ENCODE data around the gene AFF3. TPM values are rescaled to one million over a fixed set of nuclear protein-coding genes. Genes with fewer than 3 reads are reported as not detected.

Gene AFF3
- total RNA-seq (2014; rRNA removed; shearing (Covaris generic)) = 2.8 and 4.2 TPM in 2 replicates
- polyA plus RNA-seq (2015; cell fraction: cytosol; rRNA removed) = 5.6 and 9.1 TPM in 2 replicates
- 3.8 and 4.6 TPM in 2 replicates for polyA plus RNA-seq (2015; cell fraction: nucleus; rRNA removed)

GRCh38 chr2:100142393-100142792 lies at the start of gene AFF3:
Gene AFF3 (minus strand): TSS chr2:100142590. CDS start chr2:100104454, 38,136 bp downstream.
- in situ Hi-C loops (cut with HindIII; ENCODE audit: low pct_unique_long_range_greater_than_20kb, low sequenced_read_pairs) = no loop called here
- DNase-seq (ENCODE audit: low read depth, low spot score) = no peak

- in situ Hi-C loops (cut with HindIII; ENCODE audit: low pct_unique_long_range_greater_than_20kb, low sequenced_read_pairs) = no loop called here
- DNase-seq (ENCODE audit: low read depth, low spot score) = no peak
These were observed 47.0 kb upstream of the AFF3 start for GRCh38 chr2:100189387-100189786.

DNA sequence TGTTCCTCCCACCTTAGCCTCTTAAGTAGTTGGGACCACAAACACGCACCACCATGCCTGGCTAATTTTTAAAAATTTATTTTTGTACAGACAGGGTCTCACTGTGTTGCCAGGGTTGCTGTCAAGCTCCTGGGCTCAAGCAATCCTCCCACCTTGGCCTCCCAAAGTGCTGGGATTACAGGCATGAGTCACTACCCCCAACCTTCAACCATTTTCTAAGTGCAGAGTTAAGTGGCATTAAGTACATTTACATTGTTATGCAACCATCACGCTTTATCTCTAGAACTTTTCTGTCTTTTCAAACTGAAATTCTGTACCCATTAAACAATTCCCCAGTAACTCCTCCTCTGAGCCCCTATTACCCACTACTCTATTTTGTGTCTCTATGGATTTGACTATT lies 45.9 kb upstream of the AFF3 start:
- DNase-seq (ENCODE audit: low read depth, low spot score) = no peak
- in situ Hi-C loops (cut with HindIII; ENCODE audit: low pct_unique_long_range_greater_than_20kb, low sequenced_read_pairs) = no loop called here

DNA sequence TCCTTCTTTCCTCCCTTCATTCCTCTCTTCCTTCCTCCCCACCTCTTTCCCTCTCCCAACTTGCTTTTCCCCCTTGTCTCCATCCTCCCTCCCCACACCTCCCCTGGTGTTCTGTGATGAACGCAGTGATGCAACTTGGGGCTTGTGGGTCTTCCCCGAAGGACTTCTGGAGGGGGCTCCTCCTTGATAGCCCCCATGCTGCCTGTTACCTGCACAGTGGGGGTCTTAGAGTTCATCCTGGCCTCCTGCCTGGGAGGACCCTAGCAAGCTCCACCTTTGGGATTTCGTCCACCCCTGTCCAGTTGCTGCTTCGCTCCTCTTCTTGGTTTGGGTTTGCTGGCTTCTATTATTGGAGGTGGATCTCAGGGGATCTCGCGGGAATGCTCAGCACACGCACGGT lies 43.7 kb upstream of the AFF3 start:
- no peak for DNase-seq (ENCODE audit: low read depth, low spot score)
- in situ Hi-C loops (cut with HindIII; ENCODE audit: low pct_unique_long_range_greater_than_20kb, low sequenced_read_pairs) = no loop called here

- in situ Hi-C loops (cut with HindIII; ENCODE audit: low pct_unique_long_range_greater_than_20kb, low sequenced_read_pairs) = no loop called here
- no peak for DNase-seq (ENCODE audit: low read depth, low spot score)
These were observed 43.1 kb upstream of the AFF3 start for GRCh38 chr2:100185516-100185915.

GRCh38 chr2:100185105-100185504 lies 42.7 kb upstream of the AFF3 start:
- DNase-seq (ENCODE audit: low read depth, low spot score) = no peak
- in situ Hi-C loops (cut with HindIII; ENCODE audit: low pct_unique_long_range_greater_than_20kb, low sequenced_read_pairs) = no loop called here

DNA sequence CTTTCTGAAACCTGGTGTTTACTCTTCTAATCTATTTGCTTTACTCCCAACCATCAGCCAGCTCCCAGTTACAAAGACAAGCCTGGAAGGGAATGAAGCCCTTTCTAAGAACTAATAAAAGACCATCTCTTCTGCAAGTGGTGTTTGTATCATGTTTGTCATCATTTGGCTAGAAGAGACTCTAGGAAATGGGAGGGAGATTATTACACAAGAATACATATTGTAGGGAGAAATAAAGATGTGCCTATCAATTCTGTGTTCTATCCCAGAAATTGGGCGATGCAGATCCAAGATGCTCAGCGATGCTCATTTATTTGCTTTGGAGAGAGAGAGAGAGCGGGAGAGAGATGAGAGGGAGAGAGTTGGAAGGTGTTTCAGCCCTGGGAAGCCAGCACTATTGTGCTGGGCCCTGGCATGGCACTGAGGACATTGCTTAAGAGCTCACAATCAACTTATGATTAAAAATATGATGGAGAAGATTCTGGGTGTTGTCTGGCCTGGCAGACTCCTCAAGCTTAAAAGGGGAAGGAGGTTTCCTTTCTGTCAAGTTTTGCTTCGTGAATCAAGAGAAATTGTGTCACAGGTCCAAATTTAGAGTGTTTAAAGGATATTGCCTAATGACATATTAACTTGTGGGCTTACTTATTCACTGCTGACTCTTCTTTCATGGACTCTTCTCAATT lies 41.8 kb upstream of the AFF3 start:
- DNase-seq (ENCODE audit: low read depth, low spot score) = no peak
- in situ Hi-C loops (cut with HindIII; ENCODE audit: low pct_unique_long_range_greater_than_20kb, low sequenced_read_pairs) = no loop called here

- DNase-seq (ENCODE audit: low read depth, low spot score) = no peak
- in situ Hi-C loops (cut with HindIII; ENCODE audit: low pct_unique_long_range_greater_than_20kb, low sequenced_read_pairs) = no loop called here
These were observed 40.3 kb upstream of the AFF3 start for GRCh38 chr2:100182494-100183361.

- in situ Hi-C loops (cut with HindIII; ENCODE audit: low pct_unique_long_range_greater_than_20kb, low sequenced_read_pairs) = no loop called here
These were observed 38.1 kb upstream of the AFF3 start for GRCh38 chr2:100180503-100180902.

GRCh38 chr2:100179806-100180205 lies 37.4 kb upstream of the AFF3 start:
- in situ Hi-C loops (cut with HindIII; ENCODE audit: low pct_unique_long_range_greater_than_20kb, low sequenced_read_pairs) = no loop called here
- DNase-seq (ENCODE audit: low read depth, low spot score) = no peak

More at GRCh38 chr2:100180503-100180902, 38.1 kb upstream of the AFF3 start:
- DNase-seq (ENCODE audit: low read depth, low spot score) = no peak

DNA sequence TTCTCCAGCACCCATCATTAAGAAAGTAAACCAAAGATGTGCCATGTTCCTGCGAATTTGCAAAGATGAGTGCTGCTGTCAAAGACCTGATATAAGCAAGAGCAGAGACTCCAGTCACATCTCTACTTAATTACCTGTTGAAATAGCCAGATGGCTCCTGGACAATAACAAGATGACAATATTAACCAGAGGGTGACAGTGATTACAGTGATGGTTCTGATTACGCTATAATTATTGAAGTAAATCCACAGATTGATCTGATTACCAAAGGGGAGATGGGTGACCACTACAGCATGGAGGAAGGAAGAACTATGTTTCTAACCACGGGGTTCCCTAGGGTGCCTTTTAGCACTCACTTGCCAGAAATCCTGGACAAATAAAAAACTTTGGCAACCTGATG lies 36.5 kb upstream of the AFF3 start:
- in situ Hi-C loops (cut with HindIII; ENCODE audit: low pct_unique_long_range_greater_than_20kb, low sequenced_read_pairs) = no loop called here
- no peak for DNase-seq (ENCODE audit: low read depth, low spot score)

DNA sequence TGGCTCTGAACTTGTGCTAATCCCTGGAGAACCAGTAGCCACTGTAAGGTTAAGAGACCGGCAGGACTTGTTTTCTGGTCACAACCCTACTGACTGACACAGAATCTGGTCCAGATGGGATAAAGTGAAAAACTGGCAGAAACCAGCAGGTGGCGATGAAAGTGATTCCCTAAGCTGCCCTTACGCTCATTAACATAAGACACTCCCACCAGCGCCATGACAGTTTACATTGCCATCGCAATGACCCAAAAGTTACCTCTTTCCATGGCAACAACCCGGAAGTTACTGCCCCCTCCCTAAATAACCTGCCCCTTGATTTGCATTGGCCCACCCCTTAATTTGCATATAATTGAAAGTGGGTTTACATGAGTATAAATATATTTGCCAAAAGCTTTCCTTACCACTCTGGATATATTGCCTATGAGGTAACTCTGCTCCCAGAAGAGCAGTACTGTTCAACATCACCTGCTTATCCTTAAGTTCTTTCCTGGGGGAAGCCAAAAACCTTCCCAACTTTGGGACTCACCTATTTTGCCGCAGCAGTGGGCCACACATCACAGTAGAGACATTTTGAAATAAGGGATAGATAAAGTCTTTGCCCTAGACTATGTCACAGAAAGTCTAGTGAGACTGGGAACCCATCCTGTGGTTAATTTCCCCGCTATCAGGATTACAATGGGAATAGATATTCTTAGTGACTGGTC lies 35.8 kb upstream of the AFF3 start:
- in situ Hi-C loops (cut with HindIII; ENCODE audit: low pct_unique_long_range_greater_than_20kb, low sequenced_read_pairs) = no loop called here
- peak; percentile 93 for DNase-seq (ENCODE audit: low read depth, low spot score)

- in situ Hi-C loops (cut with HindIII; ENCODE audit: low pct_unique_long_range_greater_than_20kb, low sequenced_read_pairs) = no loop called here
- DNase-seq (ENCODE audit: low read depth, low spot score) = no peak
These were observed 34.5 kb upstream of the AFF3 start for GRCh38 chr2:100176925-100177324.

- DNase-seq (ENCODE audit: low read depth, low spot score) = no peak
- in situ Hi-C loops (cut with HindIII; ENCODE audit: low pct_unique_long_range_greater_than_20kb, low sequenced_read_pairs) = no loop called here
These were observed 31.6 kb upstream of the AFF3 start for GRCh38 chr2:100174026-100174431.

DNA sequence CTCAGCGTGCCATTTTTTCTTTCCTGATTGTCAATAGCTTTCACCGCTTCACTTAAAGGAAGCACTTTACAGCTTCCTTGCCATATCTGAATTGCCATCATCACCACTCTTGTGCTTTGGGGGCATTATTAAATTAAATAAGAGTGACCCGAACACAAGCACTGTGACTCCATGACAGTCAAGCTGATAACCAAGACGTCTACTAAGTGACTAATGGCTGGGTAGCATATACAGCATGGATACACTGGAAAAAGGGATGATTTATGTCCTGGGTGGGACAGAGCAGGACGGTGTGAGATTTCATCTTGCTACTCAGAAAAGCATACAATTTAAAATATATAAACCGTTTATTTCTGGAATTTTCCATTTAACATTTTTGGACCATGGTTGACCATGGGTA lies 24.3 kb upstream of the AFF3 start:
- DNase-seq (ENCODE audit: low read depth, low spot score) = no peak
- in situ Hi-C loops (cut with HindIII; ENCODE audit: low pct_unique_long_range_greater_than_20kb, low sequenced_read_pairs) = no loop called here

DNA sequence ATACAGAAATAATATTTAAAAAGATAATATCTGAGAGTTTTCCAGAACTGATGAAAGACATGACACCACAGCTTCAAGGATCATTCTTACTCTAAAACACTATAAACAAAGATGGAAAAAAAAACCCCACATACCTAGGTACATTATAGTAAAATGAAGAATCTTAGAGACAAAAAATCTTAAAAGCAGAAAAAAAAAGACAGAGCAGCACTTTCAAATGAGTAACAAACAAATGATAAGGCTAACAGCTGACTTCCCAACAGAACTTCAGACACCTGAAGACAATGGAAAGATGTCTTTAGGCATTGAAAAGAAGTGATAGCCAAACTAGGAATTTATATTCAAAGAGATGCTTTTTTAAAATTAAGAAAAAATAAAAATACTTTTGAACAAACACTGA lies 21.2 kb upstream of the AFF3 start:
- in situ Hi-C loops (cut with HindIII; ENCODE audit: low pct_unique_long_range_greater_than_20kb, low sequenced_read_pairs) = no loop called here

GRCh38 chr2:100161945-100162620 lies 19.7 kb upstream of the AFF3 start:
- in situ Hi-C loops (cut with HindIII; ENCODE audit: low pct_unique_long_range_greater_than_20kb, low sequenced_read_pairs) = no loop called here
- no peak for DNase-seq (ENCODE audit: low read depth, low spot score)

More for the DNA sequence above, 21.2 kb upstream of the AFF3 start:
- no peak for DNase-seq (ENCODE audit: low read depth, low spot score)

GRCh38 chr2:100160396-100160795 lies 18.0 kb upstream of the AFF3 start:
- no peak for DNase-seq (ENCODE audit: low read depth, low spot score)
- in situ Hi-C loops (cut with HindIII; ENCODE audit: low pct_unique_long_range_greater_than_20kb, low sequenced_read_pairs) = no loop called here

Measured in SK-MEL-5 (cell line).